ENCODE data around the gene BST2.
A peak's percentile ranks its signal among the peaks of the same experiment; 100 is the strongest.

Gene BST2

DNA sequence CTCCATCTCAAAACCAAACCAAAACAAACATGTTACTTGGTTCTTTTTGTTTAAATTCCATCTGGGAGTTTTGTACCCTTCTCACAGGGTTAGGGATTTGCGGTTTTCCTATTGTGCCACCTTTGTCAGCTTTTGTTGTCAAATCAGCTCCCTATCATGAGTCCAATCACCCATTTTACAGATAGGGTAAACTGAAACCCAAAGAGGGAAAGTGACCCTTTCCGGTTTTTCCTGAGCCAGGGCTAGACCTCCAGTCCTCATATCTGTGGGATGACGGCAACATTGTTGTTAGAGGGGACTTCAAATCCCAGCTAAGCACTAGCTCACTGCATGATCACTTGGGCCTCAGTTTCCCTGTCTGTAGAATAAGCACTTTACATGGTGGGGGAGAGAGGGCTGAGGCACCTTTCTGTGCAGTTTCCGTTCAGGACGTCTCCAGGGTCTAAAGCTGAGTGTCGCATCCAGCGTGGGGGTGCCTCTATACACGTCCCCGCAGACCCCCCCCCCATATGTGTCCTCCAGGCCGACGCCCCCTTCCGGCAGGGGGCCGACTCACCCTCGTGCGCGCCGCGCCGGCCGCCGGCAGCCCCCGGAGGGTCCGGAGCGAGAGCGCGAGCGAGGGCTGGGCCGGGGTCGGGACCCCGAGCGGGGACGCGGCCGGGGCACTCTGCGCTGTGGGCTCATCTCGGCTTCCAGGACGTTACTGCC lies 15.3 kb downstream of the BST2 start:
- TF ChIP-seq, protein P1, sequence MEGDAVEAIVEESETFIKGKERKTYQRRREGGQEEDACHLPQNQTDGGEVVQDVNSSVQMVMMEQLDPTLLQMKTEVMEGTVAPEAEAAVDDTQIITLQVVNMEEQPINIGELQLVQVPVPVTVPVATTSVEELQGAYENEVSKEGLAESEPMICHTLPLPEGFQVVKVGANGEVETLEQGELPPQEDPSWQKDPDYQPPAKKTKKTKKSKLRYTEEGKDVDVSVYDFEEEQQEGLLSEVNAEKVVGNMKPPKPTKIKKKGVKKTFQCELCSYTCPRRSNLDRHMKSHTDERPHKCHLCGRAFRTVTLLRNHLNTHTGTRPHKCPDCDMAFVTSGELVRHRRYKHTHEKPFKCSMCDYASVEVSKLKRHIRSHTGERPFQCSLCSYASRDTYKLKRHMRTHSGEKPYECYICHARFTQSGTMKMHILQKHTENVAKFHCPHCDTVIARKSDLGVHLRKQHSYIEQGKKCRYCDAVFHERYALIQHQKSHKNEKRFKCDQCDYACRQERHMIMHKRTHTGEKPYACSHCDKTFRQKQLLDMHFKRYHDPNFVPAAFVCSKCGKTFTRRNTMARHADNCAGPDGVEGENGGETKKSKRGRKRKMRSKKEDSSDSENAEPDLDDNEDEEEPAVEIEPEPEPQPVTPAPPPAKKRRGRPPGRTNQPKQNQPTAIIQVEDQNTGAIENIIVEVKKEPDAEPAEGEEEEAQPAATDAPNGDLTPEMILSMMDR (IDR thresholded peaks at IDR 0.05; ENCODE audit: low read depth, low read length) = peak; percentile 32
- DNase-seq = peak; percentile 23
- peak overlapping the region; percentile 69 for H3K4me3 ChIP-seq (ENCODE audit: low read depth, low read length)
- no peak overlapping the region for H3K27ac ChIP-seq
- H3K36me3 ChIP-seq = no peaks in the 10 kb centered on the region
- peaks cover 12% of the 10 kb centered on the region for H3K9me3 ChIP-seq (ENCODE audit: severe bottlenecking)
- H3K27me3 ChIP-seq (ENCODE audit: insufficient read depth, low read depth, severe bottlenecking) = peaks cover 8% of the 10 kb centered on the region

DNA sequence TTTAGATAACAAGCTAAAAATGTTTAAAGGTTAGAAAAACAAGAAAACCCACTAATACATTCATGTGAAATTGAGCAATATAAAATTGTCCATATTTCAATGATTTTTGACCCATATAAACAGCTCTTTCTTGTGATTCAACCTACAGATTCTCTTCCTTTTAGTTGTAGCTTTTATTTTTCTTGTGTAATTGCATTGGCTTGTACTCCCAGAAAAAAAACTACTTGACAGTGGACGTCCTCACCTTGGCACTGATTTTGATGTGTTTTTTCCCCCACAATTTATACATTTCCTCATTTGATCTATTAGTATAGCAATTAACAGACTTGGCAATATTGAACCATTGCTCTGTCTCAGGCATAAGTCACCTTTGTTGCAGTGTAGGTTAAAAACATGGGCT lies 16.1 kb downstream of the BST2 start:
- Histone ChIP-seq H3K27me3 (ENCODE audit: insufficient read depth, low read depth, severe bottlenecking) (peaks cover 8% of the 10 kb centered on the region), H3K27ac (no peak overlapping the region), H3K36me3 (no peaks in the 10 kb centered on the region), H3K4me3 (ENCODE audit: low read depth, low read length) (no peak overlapping the region), H3K9me3 (ENCODE audit: severe bottlenecking) (peaks cover 12% of the 10 kb centered on the region)
- DNase-seq = no peak
- TF ChIP-seq, protein P1 (IDR thresholded peaks at IDR 0.05; ENCODE audit: low read depth, low read length) = no peak

DNA sequence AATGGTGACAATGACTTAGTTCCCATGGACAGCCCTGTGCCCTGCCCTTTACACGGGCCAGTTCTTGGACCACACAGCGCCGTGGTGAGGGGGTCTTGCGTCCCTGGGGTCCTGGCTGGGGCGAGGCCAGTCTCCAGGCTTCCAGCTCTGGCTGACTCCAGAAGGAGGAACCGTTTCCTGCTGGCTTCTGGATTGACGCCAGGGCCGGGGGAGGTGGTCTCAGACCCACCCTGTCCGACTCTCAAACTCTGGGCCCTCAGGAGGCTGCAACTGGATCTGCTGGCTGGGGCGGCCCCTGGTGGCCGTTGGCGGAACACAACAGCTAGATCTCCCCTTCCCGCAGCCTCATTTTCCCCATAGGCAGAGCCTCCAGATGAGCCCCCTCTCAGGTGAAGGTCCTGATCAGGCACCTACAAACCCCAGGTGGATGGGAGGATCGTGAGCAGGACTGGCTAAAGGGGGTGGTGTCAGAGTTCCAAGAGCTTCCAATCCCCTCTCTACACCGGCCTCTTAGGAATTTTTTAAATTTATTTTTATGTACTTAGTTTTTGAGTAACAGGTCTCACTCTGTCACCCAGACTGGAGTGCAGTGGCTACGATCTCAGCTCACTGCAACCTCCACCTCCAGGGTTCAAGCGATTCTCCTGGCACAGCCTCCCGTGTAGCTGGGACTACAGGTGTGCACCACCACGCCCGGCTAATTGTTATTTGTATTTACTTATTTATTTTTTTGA lies 19.4 kb downstream of the BST2 start:
- DNase-seq = peak; percentile 67
- TF ChIP-seq, protein P1 (IDR thresholded peaks at IDR 0.05; ENCODE audit: low read depth, low read length) = peak; percentile 97
- Histone ChIP-seq H3K9me3 (ENCODE audit: severe bottlenecking) (peaks cover 13% of the 10 kb centered on the region), H3K36me3 (no peaks in the 10 kb centered on the region), H3K27me3 (ENCODE audit: insufficient read depth, low read depth, severe bottlenecking) (peaks cover 8% of the 10 kb centered on the region), H3K4me3 (ENCODE audit: low read depth, low read length) (no peak overlapping the region), H3K27ac (no peak overlapping the region)

DNA sequence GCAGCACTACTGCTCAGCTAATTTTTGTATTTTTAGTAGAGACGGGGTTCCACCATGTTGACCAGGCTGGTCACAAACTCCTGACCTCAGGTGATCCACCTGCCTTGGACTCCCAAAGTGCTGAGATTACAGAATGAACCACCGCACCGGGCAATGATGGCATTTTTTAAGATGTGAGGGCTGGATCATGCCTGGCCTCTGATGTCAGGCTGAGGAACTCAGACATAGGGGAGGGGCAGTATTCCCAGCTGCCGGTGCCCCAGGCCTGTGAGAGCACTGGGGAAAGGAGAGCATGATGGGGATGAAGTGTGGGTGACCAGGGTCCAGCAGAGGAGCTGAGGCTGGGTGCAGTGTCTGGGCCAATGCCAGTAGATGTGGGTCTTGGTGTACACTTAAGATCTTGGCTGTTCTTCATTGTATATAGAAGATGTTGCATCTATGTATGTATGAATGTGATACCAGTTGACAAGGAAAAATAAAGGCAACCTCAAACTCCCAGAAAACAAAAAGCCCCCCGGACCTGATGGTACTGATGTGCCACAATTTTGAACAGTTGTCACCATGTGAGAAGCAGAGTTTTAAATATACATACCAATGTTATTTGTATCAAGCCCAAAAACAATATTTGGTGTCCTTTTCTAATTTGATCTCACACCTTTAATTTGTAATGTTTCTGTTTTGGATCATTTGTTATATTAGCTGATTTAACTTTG lies 24.8 kb downstream of the BST2 start:
- no peak for DNase-seq

DNA sequence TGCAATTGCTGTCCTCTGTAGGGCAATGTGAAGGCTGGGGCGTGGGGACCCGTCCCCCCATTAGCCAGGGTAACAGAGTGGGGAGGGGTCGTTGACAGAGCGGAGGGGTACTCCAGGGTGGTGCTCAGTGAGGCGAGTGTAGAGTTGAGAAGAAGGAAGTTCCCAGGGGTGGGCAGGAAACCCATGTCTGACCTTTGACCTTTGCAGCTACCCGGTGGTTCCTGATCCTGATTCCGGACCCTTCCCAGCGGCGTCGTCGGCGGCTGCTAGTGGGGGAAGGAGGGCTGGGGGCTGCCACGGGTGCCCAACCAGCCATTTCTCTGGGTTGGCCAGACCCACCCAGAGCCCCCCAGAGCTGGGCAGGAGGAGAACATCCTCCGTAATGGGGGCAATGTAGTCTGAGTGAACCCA lies 26.2 kb downstream of the BST2 start:
- TF ChIP-seq, protein P1 (IDR thresholded peaks at IDR 0.05; ENCODE audit: low read depth, low read length) = no peak
- DNase-seq = no peak
- H3K4me3 ChIP-seq (ENCODE audit: low read depth, low read length) = no peak overlapping the region
- no peaks in the 10 kb centered on the region for H3K27me3 ChIP-seq (ENCODE audit: insufficient read depth, low read depth, severe bottlenecking)
- H3K27ac ChIP-seq = no peak overlapping the region
- no peaks in the 10 kb centered on the region for H3K36me3 ChIP-seq
- H3K9me3 ChIP-seq (ENCODE audit: severe bottlenecking) = peaks cover 6% of the 10 kb centered on the region

More for the DNA sequence above, 24.8 kb downstream of the BST2 start:
- Histone ChIP-seq H3K27me3 (ENCODE audit: insufficient read depth, low read depth, severe bottlenecking) (no peaks in the 10 kb centered on the region), H3K27ac (no peak overlapping the region), H3K4me3 (ENCODE audit: low read depth, low read length) (no peak overlapping the region), H3K36me3 (no peaks in the 10 kb centered on the region), H3K9me3 (ENCODE audit: severe bottlenecking) (peaks cover 6% of the 10 kb centered on the region)
- TF ChIP-seq, protein P1 (IDR thresholded peaks at IDR 0.05; ENCODE audit: low read depth, low read length) = no peak
